Activated naive CD8-positive, alpha-beta T cell treated with anti-CD3 and anti-CD28 coated beads for 36 hours (primary cell): ENCODE data around the gene SEC14L2. TPM values are rescaled to one million over a fixed set of nuclear protein-coding genes. Genes with fewer than 3 reads are reported as not detected.

ENCODE experiments used
- DNase-seq: peaks from one replicate; pipeline ENCODE4 v3.0.0; 2021
- H3K27ac Mint-ChIP-seq: one replicate; pipeline ENCODE4 v1.8.0; 2022; ENCODE audit warnings: mild to moderate bottlenecking, moderate library complexity, mixed read lengths
- H3K27me3 Mint-ChIP-seq: one replicate; pipeline ENCODE4 v1.8.0; 2022; ENCODE audit warnings: mild to moderate bottlenecking, mixed read lengths
- H3K36me3 Mint-ChIP-seq: one replicate; pipeline ENCODE4 v1.8.0; 2021; ENCODE audit warnings: mild to moderate bottlenecking, mixed read lengths
- H3K4me1 Mint-ChIP-seq: one replicate; pipeline ENCODE4 v1.8.0; 2021; ENCODE audit warnings: mixed read lengths
- H3K4me3 Mint-ChIP-seq: one replicate; pipeline ENCODE4 v1.8.0; 2022; ENCODE audit warnings: mild to moderate bottlenecking, moderate library complexity, mixed read lengths
- H3K9me3 Mint-ChIP-seq: one replicate; pipeline ENCODE4 v1.8.0; 2022; ENCODE audit warnings: mixed read lengths
- total RNA-seq, 2 experiments: library from RNA; stranded (reverse); gene quantifications; one replicate each; pipeline ENCODE4 v1.2.3, GENCODE V29; 2021

The SEC14L2 gene
- total RNA-seq, 2 experiments from 2014 or later, result 9.1 to 9.4 TPM

DNA sequence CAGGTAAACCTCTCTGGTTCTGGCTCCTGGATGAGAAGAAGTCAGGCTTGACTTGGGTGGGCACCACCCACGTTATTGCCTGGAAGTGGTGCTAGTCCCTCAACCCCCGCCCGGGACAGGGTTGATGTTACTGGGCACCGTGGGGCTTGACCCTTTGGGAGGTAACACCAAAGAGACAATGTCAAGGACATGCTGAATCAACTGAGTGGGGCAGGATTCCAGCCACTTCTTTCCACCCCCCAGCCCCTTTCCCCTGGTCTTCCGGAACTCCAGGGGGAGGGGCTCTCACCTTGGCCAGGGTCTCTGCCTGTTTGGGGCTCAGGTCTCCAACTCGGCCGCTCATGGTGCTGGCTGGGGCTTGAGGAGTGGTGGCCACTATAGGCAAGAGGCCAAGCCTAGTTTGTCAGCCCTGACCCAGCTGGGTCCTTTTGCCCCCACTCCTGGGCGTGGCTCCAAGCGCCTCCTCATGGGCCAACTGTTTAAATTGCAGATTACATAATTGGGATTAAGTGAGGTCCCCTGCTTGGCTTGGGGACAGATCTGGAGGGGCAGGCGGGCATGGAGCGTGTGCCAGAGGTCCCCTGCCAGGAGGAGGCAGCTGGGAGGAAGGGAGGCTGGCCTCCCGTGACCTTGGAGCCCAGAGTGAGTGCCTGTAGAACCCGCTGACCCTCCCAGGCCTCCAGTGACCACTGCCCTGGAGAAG is 74.9 kb downstream of the SEC14L2 start, which contains the start of gene SEC14L3:
SEC14L3 (minus strand) TSS at position 402 of the 703 bp plus-strand sequence; CDS start at position 343, 59 bp downstream.
- no peaks in the 10 kb centered on the region for H3K36me3 Mint-ChIP-seq
- H3K4me1 Mint-ChIP-seq, result no peaks in the 10 kb centered on the region
- no peak within 1 kb of the TSS for H3K27ac Mint-ChIP-seq
- no peak within 1 kb of the TSS for H3K4me3 Mint-ChIP-seq
- DNase-seq, result no peak
- no peaks in the 10 kb centered on the region for H3K9me3 Mint-ChIP-seq
- peaks cover 21% of the 10 kb centered on the region for H3K27me3 Mint-ChIP-seq

DNA sequence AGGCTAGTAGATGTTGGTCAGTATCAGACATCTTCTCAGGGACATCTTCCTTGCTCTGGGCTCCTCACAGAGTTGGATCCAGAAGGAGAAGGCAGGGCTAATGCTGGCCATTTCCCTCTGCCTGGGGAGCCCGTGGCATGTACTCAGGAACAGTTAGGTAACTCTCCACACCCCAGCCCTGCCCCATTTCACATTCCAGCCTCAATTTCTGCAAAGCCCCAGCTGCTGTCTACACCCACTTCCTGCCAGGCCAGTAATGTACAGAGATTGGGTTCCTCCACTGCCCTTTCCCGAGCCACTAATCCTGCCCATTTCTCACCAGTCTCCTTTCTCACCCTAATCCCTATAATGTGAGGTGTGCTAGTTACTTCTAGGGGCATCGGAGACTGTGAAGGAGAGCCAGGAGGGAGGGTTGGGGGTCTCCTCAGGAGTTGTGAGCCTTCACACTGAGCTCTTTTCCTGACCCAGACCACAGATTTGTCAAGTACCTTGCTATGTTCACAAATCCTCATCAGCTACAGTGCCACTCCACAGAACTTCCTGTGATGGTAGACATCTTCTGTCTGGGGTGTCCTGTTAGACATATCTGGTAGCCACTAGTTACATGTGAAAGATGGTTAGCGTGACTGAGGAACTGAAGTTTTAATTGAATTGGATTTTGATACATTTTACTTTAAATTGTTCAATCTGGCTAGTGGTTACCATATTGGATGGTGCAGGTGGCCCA is 76.3 kb downstream of the SEC14L2 start:
- Mint-ChIP-seq H3K27ac (no peak overlapping the region), H3K9me3 (no peaks in the 10 kb centered on the region), H3K4me3 (no peak overlapping the region), H3K4me1 (no peaks in the 10 kb centered on the region), H3K36me3 (no peaks in the 10 kb centered on the region), H3K27me3 (peaks cover 18% of the 10 kb centered on the region)
- DNase-seq, result no peak

DNA sequence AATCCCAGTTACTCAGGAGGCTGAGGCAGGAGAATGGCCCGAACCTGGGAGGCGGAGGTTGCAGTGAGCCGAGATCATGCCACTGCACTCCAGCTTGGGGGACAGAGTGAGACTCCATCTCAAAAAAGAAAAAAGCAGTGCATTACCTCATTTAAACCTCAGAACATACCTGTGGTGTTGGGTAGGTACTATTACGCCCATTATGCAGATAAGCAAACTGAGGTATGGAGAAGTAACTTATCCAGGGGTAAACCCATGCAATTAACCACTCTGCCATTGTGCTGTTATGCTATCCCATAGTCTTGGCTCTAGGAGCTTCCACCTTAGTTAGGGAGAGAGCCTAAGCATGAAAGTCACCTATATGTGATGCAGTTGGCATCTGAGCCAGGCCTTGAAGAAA is 77.3 kb downstream of the SEC14L2 start:
- no peaks in the 10 kb centered on the region for H3K9me3 Mint-ChIP-seq
- DNase-seq, result no peak
- H3K4me1 Mint-ChIP-seq, result no peaks in the 10 kb centered on the region
- peaks cover 18% of the 10 kb centered on the region for H3K27me3 Mint-ChIP-seq
- no peaks in the 10 kb centered on the region for H3K36me3 Mint-ChIP-seq
- H3K27ac Mint-ChIP-seq, result no peak overlapping the region
- no peak overlapping the region for H3K4me3 Mint-ChIP-seq

Other genes with a start within 250 kb of the SEC14L2 start
- 100 to 1,000 TPM; 282 to 288 TPM for gene LIF, start 150.3 kb upstream of the SEC14L2 start, total RNA-seq
- 10 to 100 TPM; 47.9 to 50.7 TPM for gene OSM, start 130.2 kb upstream of the SEC14L2 start, total RNA-seq
- 1 to 10 TPM; 2.8 to 3.5 TPM for gene CASTOR1, start 107.5 kb upstream of the SEC14L2 start, total RNA-seq
- gene TBC1D10A, start 70.1 kb upstream of the SEC14L2 start, total RNA-seq, result 10 to 100 TPM; 13.0 to 14.4 TPM
- gene SF3A1, start 40.1 kb upstream of the SEC14L2 start, total RNA-seq, result 100 to 1,000 TPM; 243 to 244 TPM
- gene CCDC157, start 40.0 kb upstream of the SEC14L2 start, total RNA-seq, result 1 to 10 TPM; 2.5 to 2.6 TPM
- 1 to 10 TPM; 3.3 to 3.9 TPM for gene RNF215, start 9.6 kb upstream of the SEC14L2 start, total RNA-seq
- gene MTFP1, start 28.8 kb downstream of the SEC14L2 start, total RNA-seq, result 100 to 1,000 TPM; 109 to 114 TPM
- not detected for gene SEC14L3, start 75.0 kb downstream of the SEC14L2 start, total RNA-seq
- gene SEC14L4, start 108.7 kb downstream of the SEC14L2 start, total RNA-seq, result not detected
- gene SEC14L6, start 149.7 kb downstream of the SEC14L2 start, total RNA-seq, result not detected
- gene GAL3ST1, start 177.6 kb downstream of the SEC14L2 start, total RNA-seq, result not detected
- 100 to 1,000 TPM; 196 to 199 TPM for gene PES1, start 194.9 kb downstream of the SEC14L2 start, total RNA-seq
- gene TCN2, start 210.2 kb downstream of the SEC14L2 start, total RNA-seq, result under 1 TPM; 0.48 to 0.64 TPM
- gene SLC35E4, start 238.8 kb downstream of the SEC14L2 start, total RNA-seq, result 1 to 10 TPM; 3.2 to 3.6 TPM